PFSK-1 (cell line): ENCODE measurements around the gene ZNF581.

ENCODE experiments used
- FOXP2 ChIP-seq: optimal IDR thresholded peaks from 2 replicates; pipeline ENCODE3; 2011; ENCODE audit warnings: borderline replicate concordance, control low read depth, inconsistent platforms; ENCODE audit not compliant: insufficient read depth; ENCODE audit errors: extremely low read length, extremely low read depth
- POLR2AphosphoS5 ChIP-seq: IDR thresholded peaks from 2 replicates; pipeline ENCODE4 v1.6.1; 2012; ENCODE audit warnings: low read depth, mild to moderate bottlenecking, control low read depth, low read length, moderate library complexity
- REST ChIP-seq, 2 experiments: IDR thresholded peaks; 2 replicates each; pipeline versions ENCODE4 v1.6.1 to v1.8.0; 2011 to 2012; ENCODE audit warnings: low read depth in 2 of 2, low read length in 2 of 2, control low read depth in 1 of 2, inconsistent platforms in 1 of 2, mild to moderate bottlenecking in 1 of 2, moderate library complexity in 1 of 2; ENCODE audit not compliant: insufficient read depth in 1 of 2
- SIN3A ChIP-seq: IDR thresholded peaks from 2 replicates; pipeline ENCODE4 v1.6.1; 2012; ENCODE audit warnings: mild to moderate bottlenecking, low read length, moderate library complexity, borderline replicate concordance; ENCODE audit not compliant: insufficient read depth
- TAF1 ChIP-seq: IDR thresholded peaks from 2 replicates; pipeline ENCODE4 v1.6.1; 2012; ENCODE audit warnings: low read length, control low read depth, borderline replicate concordance; ENCODE audit not compliant: insufficient read depth

The ZNF581 gene

GRCh38 chr19:55670280-55671053, 27.0 kb downstream of the ZNF581 start:
- TF ChIP-seq FOXP2 (no peak), REST (IDR thresholded peaks at IDR 0.05; ENCODE audit: insufficient read depth in 1 of 2, low read depth in 2 of 2, low read length in 2 of 2) (no peak)

- TF ChIP-seq POLR2AphosphoS5 (no peak), TAF1 (no peak), SIN3A (no peak), FOXP2 (no peak), REST (IDR thresholded peaks at IDR 0.05; ENCODE audit: insufficient read depth in 1 of 2, low read depth in 2 of 2, low read length in 2 of 2) (no peak)
Measured at GRCh38 chr19:55671054-55671378, 27.6 kb downstream of the ZNF581 start.

GRCh38 chr19:55672418-55672817, 29.0 kb downstream of the ZNF581 start:
- TF ChIP-seq FOXP2 (no peak), REST (IDR thresholded peaks at IDR 0.05; ENCODE audit: insufficient read depth in 1 of 2, low read depth in 2 of 2, low read length in 2 of 2) (no peak), TAF1 (no peak), POLR2AphosphoS5 (no peak), SIN3A (no peak)

GRCh38 chr19:55673465-55673864, 30.0 kb downstream of the ZNF581 start:
- TF ChIP-seq FOXP2, result no peak
- no peak for TF ChIP-seq SIN3A
- no peak for TF ChIP-seq TAF1
- no peak for TF ChIP-seq POLR2AphosphoS5
- no peak for TF ChIP-seq REST (IDR thresholded peaks at IDR 0.05; ENCODE audit: insufficient read depth in 1 of 2, low read depth in 2 of 2, low read length in 2 of 2)

GRCh38 chr19:55673889-55674288, 30.4 kb downstream of the ZNF581 start:
- TF ChIP-seq FOXP2 (no peak), REST (IDR thresholded peaks at IDR 0.05; ENCODE audit: insufficient read depth in 1 of 2, low read depth in 2 of 2, low read length in 2 of 2) (no peak)
